ENCODE data around the gene EHMT1. TPM values are rescaled to one million over a fixed set of nuclear protein-coding genes. Genes with fewer than 3 reads are reported as not detected.

The EHMT1 gene
- polyA plus RNA-seq, 3 donors, result 10.1 to 46.5 (median 15.0) TPM

GRCh38 chr9:137834846-137835546, 216.2 kb downstream of the EHMT1 start:
- no peaks in the 10 kb centered on the region for H3K79me2 ChIP-seq (ENCODE audit: insufficient read depth, low read length)
- no peak overlapping the region for H3K27ac ChIP-seq (ENCODE audit: low read depth in 1 of 2, low read length in 2 of 2)
- no peak for DNase-seq
- H3K27me3 ChIP-seq (ENCODE audit: control insufficient read depth in 2 of 2, insufficient read depth in 2 of 2, low read length in 2 of 2), result no peaks in the 10 kb centered on the region
- no peak for TF ChIP-seq CTCF (IDR thresholded peaks at IDR 0.05)
- no peak overlapping the region for H2AFZ ChIP-seq (ENCODE audit: insufficient read depth, low read depth, low read length, poor library complexity, severe bottlenecking)
- Mint-ChIP-seq H3K27me3 (ENCODE audit: low read depth in 3 of 3) (peaks cover 0 to 2% (median 0%) of the 10 kb centered on the region in 3 donors), H3K4me1 (no peaks in the 10 kb centered on the region), H3K9me3 (peaks cover 0 to 17% (median 6%) of the 10 kb centered on the region in 7 donors), H3K4me3 (no peak overlapping the region), H3K27ac (no peak overlapping the region), H3K36me3 (peaks cover 41 to 62% of the 10 kb centered on the region in 2 donors)
- no peaks in the 10 kb centered on the region for H3K4me1 ChIP-seq (ENCODE audit: control insufficient read depth in 1 of 2, insufficient read depth in 2 of 2, low read length in 2 of 2)
- H3K9ac ChIP-seq (ENCODE audit: insufficient read depth, low read length, poor library complexity, severe bottlenecking), result no peak overlapping the region
- peaks cover 0 to 16% of the 10 kb centered on the region in 2 donors for H3K9me3 ChIP-seq (replicated peaks in 1 of 2; ENCODE audit: control insufficient read depth in 1 of 2, insufficient read depth in 1 of 2, low read length in 2 of 2)
- intact Hi-C loops (cut with micrococcal nuclease), result no loop called here
- no peak overlapping the region for H3K4me3 ChIP-seq (replicated peaks in 1 of 3; ENCODE audit: low read depth in 2 of 3, low read length in 3 of 3)
- 97% methylated on average over 56 of the region's 66 CpGs for WGBS (ENCODE audit: insufficient coverage)
- peaks cover 2% of the 10 kb centered on the region for H4K20me1 ChIP-seq (ENCODE audit: insufficient read depth, low read length)
- no peak overlapping the region for H3K4me2 ChIP-seq (replicated peaks; ENCODE audit: extremely low read depth, low read length, poor library complexity, severe bottlenecking)
- H3K36me3 ChIP-seq (replicated peaks in 1 of 2; ENCODE audit: control insufficient read depth in 1 of 2, insufficient read depth in 2 of 2, low read length in 2 of 2), result peaks cover 47 to 73% of the 10 kb centered on the region in 2 donors

- Histone ChIP-seq H3K27me3 (ENCODE audit: control insufficient read depth in 2 of 2, insufficient read depth in 2 of 2, low read length in 2 of 2) (no peaks in the 10 kb centered on the region), H3K9me3 (replicated peaks in 1 of 2; ENCODE audit: control insufficient read depth in 1 of 2, insufficient read depth in 1 of 2, low read length in 2 of 2) (peaks cover 0 to 19% of the 10 kb centered on the region in 2 donors), H3K4me1 (ENCODE audit: control insufficient read depth in 1 of 2, insufficient read depth in 2 of 2, low read length in 2 of 2) (no peaks in the 10 kb centered on the region), H3K4me2 (replicated peaks; ENCODE audit: extremely low read depth, low read length, poor library complexity, severe bottlenecking) (no peak overlapping the region), H3K36me3 (replicated peaks in 1 of 2; ENCODE audit: control insufficient read depth in 1 of 2, insufficient read depth in 2 of 2, low read length in 2 of 2) (peaks cover 47 to 60% of the 10 kb centered on the region in 2 donors), H3K27ac (ENCODE audit: low read depth in 1 of 2, low read length in 2 of 2) (no peak overlapping the region), H2AFZ (ENCODE audit: insufficient read depth, low read depth, low read length, poor library complexity, severe bottlenecking) (no peak overlapping the region), H3K9ac (ENCODE audit: insufficient read depth, low read length, poor library complexity, severe bottlenecking) (no peak overlapping the region), H3K4me3 (replicated peaks in 1 of 3; ENCODE audit: low read depth in 2 of 3, low read length in 3 of 3) (no peak overlapping the region), H4K20me1 (ENCODE audit: insufficient read depth, low read length) (no peaks in the 10 kb centered on the region), H3K79me2 (ENCODE audit: insufficient read depth, low read length) (no peaks in the 10 kb centered on the region)
- no peak for DNase-seq
- H3K9me3 Mint-ChIP-seq, result peaks cover 5 to 22% (median 9%) of the 10 kb centered on the region in 7 donors
- peaks cover 32 to 51% of the 10 kb centered on the region in 2 donors for H3K36me3 Mint-ChIP-seq
- H3K4me1 Mint-ChIP-seq, result no peaks in the 10 kb centered on the region
- peaks cover 0 to 2% (median 0%) of the 10 kb centered on the region in 3 donors for H3K27me3 Mint-ChIP-seq (ENCODE audit: low read depth in 3 of 3)
- H3K27ac Mint-ChIP-seq, result no peak overlapping the region
- intact Hi-C loops (cut with micrococcal nuclease), result no loop called here
- 95% methylated on average over 25 of the region's 28 CpGs for WGBS (ENCODE audit: insufficient coverage)
- no peak for TF ChIP-seq CTCF (IDR thresholded peaks at IDR 0.05)
- no peak overlapping the region for H3K4me3 Mint-ChIP-seq
Observed at GRCh38 chr9:137836151-137836830, 217.5 kb downstream of the EHMT1 start.
